Liver (tissue), 9 donors: ENCODE data around the gene BEST2. TPM values are rescaled to one million over a fixed set of nuclear protein-coding genes. Genes with fewer than 3 reads are reported as not detected.

Experiments
- DNase-seq: peaks from one replicate; pipeline ENCODE4 v3.0.0-alpha.2; 2017; ENCODE audit warnings: low spot score
- H3K27ac ChIP-seq, 2 donors: one replicate each; pipeline ENCODE4 v1.7.0; 2013; ENCODE audit warnings: inconsistent platforms in 2 of 2, low read length in 2 of 2, control low read depth in 1 of 2, low read depth in 1 of 2, mild to moderate bottlenecking in 1 of 2
- H3K27me3 ChIP-seq, 4 donors: one replicate each; pipeline versions ENCODE4 v1.6.1 to v1.7.0; 2013; ENCODE audit warnings: low read length in 3 of 4, inconsistent platforms in 1 of 4, mild to moderate bottlenecking in 1 of 4, moderate library complexity in 1 of 4; ENCODE audit not compliant: control insufficient read depth in 4 of 4, insufficient read depth in 4 of 4
- H3K36me3 ChIP-seq, 4 donors: one replicate each; pipeline versions ENCODE4 v1.6.1 to v1.7.0; 2013; ENCODE audit warnings: low read length in 3 of 4, mild to moderate bottlenecking in 3 of 4, low read depth in 1 of 4, moderate library complexity in 1 of 4; ENCODE audit not compliant: control insufficient read depth in 4 of 4, insufficient read depth in 3 of 4
- H3K4me1 ChIP-seq, 4 donors: one replicate each; pipeline versions ENCODE4 v1.6.1 to v1.7.0; 2013; ENCODE audit warnings: low read length in 3 of 4, mild to moderate bottlenecking in 3 of 4, moderate library complexity in 1 of 4; ENCODE audit not compliant: control insufficient read depth in 4 of 4, insufficient read depth in 4 of 4
- H3K4me3 ChIP-seq, 3 donors: one replicate each; pipeline versions ENCODE4 v1.6.1 to v1.7.0; 2013; ENCODE audit warnings: low read length in 3 of 3, control low read depth in 1 of 3, low read depth in 1 of 3, mild to moderate bottlenecking in 1 of 3
- H3K9ac ChIP-seq, 2 donors: one replicate each; pipeline ENCODE4 v1.7.0; 2013; ENCODE audit warnings: low read length in 2 of 2, mild to moderate bottlenecking in 2 of 2, moderate library complexity in 2 of 2, control low read depth in 1 of 2, low read depth in 1 of 2
- H3K9me3 ChIP-seq, 4 donors: one replicate each; pipeline versions ENCODE4 v1.6.1 to v1.7.0; 2013; ENCODE audit warnings: low read length in 3 of 4; ENCODE audit not compliant: control insufficient read depth in 4 of 4
- ATF3 ChIP-seq: IDR thresholded peaks from 2 replicates; pipeline ENCODE4 v1.6.1; 2016; ENCODE audit warnings: antibody characterized with exemption
- CTCF ChIP-seq: fragments of 150-350 bp; IDR thresholded peaks from 2 replicates; pipeline ENCODE4 v1.5.1; 2017; ENCODE audit warnings: improper control_type of control experiment, low read depth, low read length; ENCODE audit not compliant: missing input control
- EGR1 ChIP-seq, 2 donors: IDR thresholded peaks; 2 replicates each; pipeline ENCODE4 v1.6.1; 2016 to 2018; ENCODE audit warnings: antibody characterized with exemption in 2 of 2, low read depth in 2 of 2
- FOXA1 ChIP-seq: IDR thresholded peaks from 2 replicates; pipeline ENCODE4 v1.6.1; 2016; ENCODE audit warnings: antibody characterized with exemption
- FOXA2 ChIP-seq: IDR thresholded peaks from 2 replicates; pipeline ENCODE4 v1.6.1; 2016; ENCODE audit warnings: antibody characterized with exemption
- GABPA ChIP-seq, 2 donors: IDR thresholded peaks in 1 of 2; conservative IDR thresholded peaks in 1 of 2; 2 replicates each; pipeline ENCODE4 v1.6.1; 2016; ENCODE audit warnings: antibody characterized with exemption in 2 of 2, mild to moderate bottlenecking in 1 of 2, moderate library complexity in 1 of 2
- HNF4A ChIP-seq, 2 donors: conservative IDR thresholded peaks; 2 replicates each; pipeline ENCODE4 v1.6.1; 2016; ENCODE audit warnings: antibody characterized with exemption in 2 of 2, mild to moderate bottlenecking in 2 of 2
- HNF4G ChIP-seq: IDR thresholded peaks from 2 replicates; pipeline ENCODE4 v1.6.1; 2016; ENCODE audit warnings: antibody characterized with exemption
- JUND ChIP-seq, 2 donors: IDR thresholded peaks; 2 replicates each; pipeline ENCODE4 v1.6.1; 2016; ENCODE audit warnings: antibody characterized with exemption in 2 of 2
- MAX ChIP-seq: IDR thresholded peaks from 2 replicates; pipeline ENCODE4 v1.6.1; 2016; ENCODE audit warnings: antibody characterized with exemption
- NR2F2 ChIP-seq: IDR thresholded peaks from 2 replicates; pipeline ENCODE4 v1.6.1; 2016; ENCODE audit warnings: antibody characterized with exemption
- RAD21 ChIP-seq, 2 donors: IDR thresholded peaks; 2 replicates each; pipeline ENCODE4 v1.6.1; 2016; ENCODE audit warnings: antibody characterized with exemption in 2 of 2, mild to moderate bottlenecking in 2 of 2
- REST ChIP-seq: IDR thresholded peaks from 2 replicates; pipeline ENCODE4 v1.6.1; 2016; ENCODE audit warnings: antibody characterized with exemption, mild to moderate bottlenecking
- RXRA ChIP-seq, 2 donors: IDR thresholded peaks; 2 replicates each; pipeline ENCODE4 v1.6.1; 2017 to 2018; ENCODE audit warnings: antibody characterized with exemption in 2 of 2, mild to moderate bottlenecking in 1 of 2
- SP1 ChIP-seq: IDR thresholded peaks from 2 replicates; pipeline ENCODE4 v1.6.1; 2018; ENCODE audit warnings: antibody characterized with exemption, mild to moderate bottlenecking
- TAF1 ChIP-seq: conservative IDR thresholded peaks from 2 replicates; pipeline ENCODE4 v1.6.1; 2016; ENCODE audit warnings: antibody characterized with exemption, mild to moderate bottlenecking
- YY1 ChIP-seq: IDR thresholded peaks from 2 replicates; pipeline ENCODE4 v1.6.1; 2016; ENCODE audit warnings: antibody characterized with exemption, mild to moderate bottlenecking
- ZBTB33 ChIP-seq: IDR thresholded peaks from 2 replicates; pipeline ENCODE4 v1.6.1; 2016; ENCODE audit warnings: antibody characterized with exemption
- WGBS: extraction: QIAGEN DNeasy Blood & Tissue Kit; methylation state at CpG from one replicate; pipeline ENCODE4 v1.1.7; 2013; 5-methylcytosine and 5-hydroxymethylcytosine counted together
- polyA plus RNA-seq, 2 donors: library from polyadenylated mRNA; stranded (reverse) in 1 of 2; unstranded in 1 of 2; fragments of 200-250 nt in 1 of 2; fragments of >200 nt in 1 of 2; fragmentation: Nextera tagmentation in 1 of 2; extraction: Ambion mirVana in 1 of 2; gene quantifications; one replicate each; pipeline versions ENCODE4 v1.2.1 to v1.2.3, GENCODE V29; 2013 to 2015
- total RNA-seq, 2 donors: library from RNA; depleted of rRNA; stranded (reverse); fragments of >200 nt; gene quantifications; one replicate each; pipeline ENCODE4 v1.2.3, GENCODE V29; 2014
- donor health status: healthy.
- donor health status: healthy.
- donor health status: healthy.
- donor health status: healthy.
- donor health status: healthy.

BEST2 gene
- total and polyA plus RNA-seq, 4 donors, result not detected

- Histone ChIP-seq H3K4me1 (no peaks in the 10 kb centered on the region), H3K4me3 (no peak overlapping the region), H3K9ac (no peak overlapping the region), H3K27me3 (no peaks in the 10 kb centered on the region), H3K9me3 (no peaks in the 10 kb centered on the region), H3K36me3 (peaks cover 37 to 76% (median 41%) of the 10 kb centered on the region in 4 donors), H3K27ac (no peak overlapping the region)
- 96% methylated on average over 13 of the region's 13 CpGs for WGBS
- no peak for DNase-seq
- TF ChIP-seq YY1 (no peak), RAD21 (IDR thresholded peaks at IDR 0.05) (no peak), HNF4A (conservative IDR thresholded peaks at IDR 0.05) (no peak), MAX (no peak), HNF4G (no peak), EGR1 (IDR thresholded peaks at IDR 0.05; ENCODE audit: low read depth in 2 of 2) (no peak), NR2F2 (no peak), FOXA2 (no peak), SP1 (no peak), RXRA (IDR thresholded peaks at IDR 0.05) (no peak)
These were observed 45.3 kb upstream of the BEST2 start for GRCh38 chr19:12706332-12706718.

- no peak overlapping the region for H3K9ac ChIP-seq
- no peaks in the 10 kb centered on the region for H3K9me3 ChIP-seq
- no peak overlapping the region for H3K27ac ChIP-seq
- DNase-seq, result no peak
- H3K4me1 ChIP-seq, result no peaks in the 10 kb centered on the region
- peaks cover 30 to 65% (median 35%) of the 10 kb centered on the region in 4 donors for H3K36me3 ChIP-seq
- TF ChIP-seq REST (no peak), JUND (IDR thresholded peaks at IDR 0.05) (no peak), CTCF (no peak), FOXA2 (no peak), FOXA1 (no peak), RAD21 (IDR thresholded peaks at IDR 0.05) (no peak), ZBTB33 (no peak), HNF4A (conservative IDR thresholded peaks at IDR 0.05) (no peak), ATF3 (no peak), EGR1 (IDR thresholded peaks at IDR 0.05; ENCODE audit: low read depth in 2 of 2) (no peak), MAX (no peak), GABPA (IDR thresholded peaks at IDR 0.05 in 1 of 2, conservative IDR thresholded peaks at IDR 0.05 in 1 of 2) (no peak), TAF1 (no peak), YY1 (no peak), RXRA (IDR thresholded peaks at IDR 0.05) (no peak), SP1 (no peak)
- WGBS, result 97% methylated on average over 8 of the region's 8 CpGs
- no peak overlapping the region for H3K4me3 ChIP-seq
- no peaks in the 10 kb centered on the region for H3K27me3 ChIP-seq
These were observed 43.0 kb upstream of the BEST2 start for GRCh38 chr19:12708641-12709040.
